SK-N-MC (cell line): ENCODE results near the gene PHACTR4.
A peak's percentile ranks its signal among the peaks of the same experiment; 100 is the strongest.

ENCODE experiments used
- EZH2 ChIP-seq: fragments of 200-600 bp; sonication (generic); IDR thresholded peaks from one replicate; pipeline ENCODE4 v1.6.1; 2017; ENCODE audit warnings: antibody characterized with exemption
- POLR2AphosphoS5 ChIP-seq: IDR thresholded peaks from 2 replicates; pipeline ENCODE4 v1.6.1; 2012; ENCODE audit warnings: mild to moderate bottlenecking, low read depth, low read length, borderline replicate concordance

DNA sequence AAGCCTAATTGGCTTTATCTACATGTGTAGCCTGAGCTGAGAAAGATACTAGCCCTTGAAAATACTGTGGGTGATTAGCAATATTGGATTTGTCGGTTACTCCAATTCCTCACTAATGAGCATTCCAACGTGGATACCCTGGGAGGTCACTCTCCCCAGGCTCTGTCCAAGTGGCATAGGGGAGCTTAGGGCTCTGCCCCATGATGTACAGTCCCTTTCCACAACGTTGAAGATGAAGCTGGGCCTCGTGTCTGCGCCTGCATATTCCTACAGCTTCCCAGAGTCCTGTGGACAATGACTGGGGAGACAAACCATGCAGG, 138.9 kb downstream of the PHACTR4 start:
- no peak for TF ChIP-seq EZH2
- TF ChIP-seq POLR2AphosphoS5 = peak; percentile 66; the same call in 1 of the 2 replicates
